ENCODE measurements around the gene ADGB.
A peak's percentile ranks its signal among the peaks of the same experiment; 100 is the strongest.
"Not testable (repeated sequence)": the region's sequence is repeated elsewhere in the genome, so short reads cannot be mapped to it uniquely, and the experiment has no call there.

The ADGB gene

DNA sequence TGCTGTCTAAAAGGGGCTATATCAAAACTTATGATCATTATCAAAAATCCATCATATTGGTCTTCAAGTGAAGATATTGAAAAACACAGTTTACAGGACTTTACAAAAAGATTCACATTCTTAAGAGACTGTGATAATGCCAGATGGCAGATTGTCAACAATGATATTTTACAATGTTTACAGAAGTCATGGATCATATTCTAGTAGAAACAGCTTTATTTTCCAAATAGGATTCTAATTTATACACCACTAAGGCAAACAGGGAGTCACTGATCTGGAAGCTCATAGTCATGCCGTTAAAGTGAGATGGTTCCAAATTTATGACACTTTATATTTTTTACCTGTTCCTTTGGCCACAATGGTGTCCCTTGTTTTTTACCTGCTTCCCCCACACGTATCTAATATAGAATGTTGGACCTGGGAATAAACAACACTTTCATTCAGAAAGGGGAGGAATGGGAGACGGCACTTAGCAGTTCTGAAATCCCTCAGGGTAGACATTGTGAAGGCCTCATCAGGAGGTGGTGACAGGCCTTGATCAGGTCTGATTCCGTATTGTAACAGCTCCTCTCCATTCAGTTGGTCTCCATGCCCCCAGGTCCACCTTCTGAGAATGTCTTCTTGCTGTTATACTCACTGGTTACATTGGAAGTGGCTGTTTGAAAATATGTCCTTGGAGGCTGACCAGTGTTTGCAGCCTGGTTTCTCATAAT is 228.6 kb downstream of the ADGB start:
- no peak for DNase-seq

DNA sequence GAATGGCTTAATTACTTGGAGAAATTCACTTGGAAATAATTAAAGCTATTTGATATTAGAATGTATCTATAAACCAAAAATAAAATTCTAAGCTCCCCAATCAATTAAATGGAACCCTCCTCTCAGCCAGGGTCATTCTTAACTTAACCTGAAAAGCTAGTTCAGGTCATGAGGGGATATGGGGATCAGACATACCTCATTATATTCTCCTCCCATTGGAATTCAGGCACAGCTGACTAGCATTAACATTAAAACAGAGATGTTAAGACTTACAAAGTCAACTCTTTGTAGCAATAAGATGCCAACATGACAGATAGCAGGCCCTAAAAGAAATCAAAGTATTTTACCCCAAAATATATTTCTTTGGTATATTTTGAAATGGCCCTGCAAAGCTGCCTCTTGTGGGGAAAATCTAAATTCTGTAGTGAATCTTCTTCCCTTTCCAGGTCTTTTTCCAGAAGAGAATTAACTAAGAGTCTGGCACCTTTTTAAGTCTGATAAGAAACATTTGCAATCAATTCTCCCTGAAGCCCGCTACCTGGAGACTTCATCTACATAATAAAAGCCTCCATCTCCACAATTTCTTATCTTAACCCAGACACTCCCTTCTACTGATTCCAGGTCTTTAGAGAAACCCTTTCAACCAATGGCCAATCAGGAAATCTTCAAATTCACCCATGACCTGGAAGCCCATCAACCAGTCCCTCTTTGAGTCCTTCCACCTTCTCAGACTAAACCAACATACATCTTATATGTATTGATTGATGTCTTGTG is 231.2 kb downstream of the ADGB start:
- no peak for DNase-seq

DNA sequence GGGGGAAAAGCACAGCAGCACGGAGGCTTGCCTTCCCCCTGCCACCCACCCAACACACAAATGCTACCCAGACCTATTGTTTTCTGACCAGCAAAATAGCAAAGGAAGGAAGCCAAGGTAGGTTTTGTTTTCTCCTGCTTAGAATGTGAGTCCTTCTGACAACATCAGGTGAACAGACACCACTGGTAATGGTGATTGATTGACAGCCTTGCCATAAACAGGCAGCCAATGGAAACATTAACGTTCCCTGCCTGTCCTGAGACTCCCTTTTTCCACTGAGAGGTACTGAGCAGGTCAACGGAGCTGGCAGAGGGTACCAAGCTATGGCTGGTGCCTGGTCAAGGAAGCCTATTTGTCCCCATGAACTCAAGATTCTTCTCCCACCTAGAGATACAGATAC is 234.4 kb downstream of the ADGB start:
- no peak for DNase-seq

DNA sequence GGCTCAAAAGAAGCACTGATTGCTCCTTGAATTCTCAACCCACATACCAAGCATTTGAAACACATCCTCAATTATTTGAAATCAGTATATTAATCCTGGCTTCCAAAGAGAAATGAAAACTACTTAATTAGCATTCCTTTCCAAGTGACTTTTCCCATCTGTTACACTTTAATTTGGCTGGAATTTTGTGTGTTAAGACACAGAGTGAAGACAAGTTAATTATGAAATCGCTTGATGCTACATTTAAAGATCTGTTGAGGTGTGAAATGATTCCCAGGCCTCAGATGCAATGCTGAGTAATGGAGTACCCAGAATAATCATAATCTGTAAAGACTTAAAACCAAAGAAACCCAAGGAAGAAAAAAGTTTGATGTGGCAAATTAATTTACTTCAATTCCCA is 241.4 kb downstream of the ADGB start:
- no peak for DNase-seq

DNA sequence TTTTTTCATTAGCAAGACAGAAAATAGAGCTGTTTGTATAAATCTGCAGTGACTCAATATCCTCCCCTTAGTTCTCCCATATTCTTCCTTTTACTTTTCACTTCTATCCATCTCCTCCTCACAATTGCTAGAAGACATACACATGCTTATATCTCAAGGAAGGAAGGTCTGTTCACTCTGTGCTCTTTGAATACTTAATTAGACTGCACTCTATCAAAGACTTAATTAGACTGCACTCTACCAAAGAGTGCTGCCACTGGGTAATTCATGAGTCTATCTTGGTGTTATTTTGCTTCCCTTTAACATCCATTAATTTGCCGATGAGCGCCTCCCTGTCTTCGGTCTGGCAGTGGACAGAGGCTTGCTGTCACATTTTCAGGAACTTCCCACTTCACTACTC is 241.9 kb downstream of the ADGB start:
- no peak for DNase-seq

DNA sequence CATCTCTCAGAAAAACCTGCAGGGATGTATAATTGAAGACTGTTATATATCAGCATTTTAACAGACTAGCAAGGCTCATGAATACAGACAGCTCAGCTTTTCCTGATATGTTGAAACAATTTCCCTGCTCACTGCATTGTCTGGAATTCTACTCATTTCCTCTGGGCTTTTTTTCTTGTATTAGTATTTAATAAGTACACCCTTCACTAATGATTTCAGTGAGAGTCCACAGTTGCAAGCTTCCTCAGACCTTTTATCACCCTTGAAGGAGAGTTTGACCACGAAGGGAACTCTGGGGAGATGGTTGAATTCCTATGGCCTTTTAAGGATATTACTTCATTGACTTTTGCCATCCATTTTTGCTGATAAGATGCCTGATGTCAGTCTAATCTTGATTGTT is 248.7 kb downstream of the ADGB start:
- DNase-seq, result no peak

DNA sequence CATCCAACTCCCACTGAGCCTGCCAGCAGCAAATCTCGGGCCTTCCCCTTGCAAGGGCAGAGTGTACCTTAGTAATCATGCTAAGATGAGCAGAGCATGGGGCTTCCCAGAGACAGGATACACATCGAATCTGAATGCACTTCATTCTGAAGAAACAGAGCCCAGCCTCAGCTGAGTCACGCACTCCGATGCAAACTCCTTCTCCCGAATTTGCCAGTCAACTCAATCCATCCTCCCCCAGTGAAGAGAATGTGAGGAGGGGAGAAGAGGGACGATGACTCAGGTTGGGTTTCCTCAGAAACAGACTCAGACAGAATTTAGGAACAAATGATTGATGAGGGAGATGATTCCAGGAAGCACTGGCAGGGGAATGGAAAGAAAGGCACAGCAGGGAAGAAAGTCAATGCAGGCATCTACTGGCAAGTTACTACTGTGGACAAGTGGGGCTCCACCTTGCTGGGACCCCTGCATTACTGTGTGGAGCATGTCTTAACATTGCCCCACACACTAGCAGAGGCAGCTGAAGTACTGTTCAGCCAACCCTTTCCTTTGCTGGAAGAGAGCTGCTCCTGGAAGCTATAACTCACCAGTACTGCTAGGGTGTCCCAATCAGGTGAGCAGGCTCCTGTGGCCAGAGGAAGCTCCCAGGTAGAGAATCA is 251.6 kb downstream of the ADGB start:
- peak; percentile 54 for DNase-seq

DNA sequence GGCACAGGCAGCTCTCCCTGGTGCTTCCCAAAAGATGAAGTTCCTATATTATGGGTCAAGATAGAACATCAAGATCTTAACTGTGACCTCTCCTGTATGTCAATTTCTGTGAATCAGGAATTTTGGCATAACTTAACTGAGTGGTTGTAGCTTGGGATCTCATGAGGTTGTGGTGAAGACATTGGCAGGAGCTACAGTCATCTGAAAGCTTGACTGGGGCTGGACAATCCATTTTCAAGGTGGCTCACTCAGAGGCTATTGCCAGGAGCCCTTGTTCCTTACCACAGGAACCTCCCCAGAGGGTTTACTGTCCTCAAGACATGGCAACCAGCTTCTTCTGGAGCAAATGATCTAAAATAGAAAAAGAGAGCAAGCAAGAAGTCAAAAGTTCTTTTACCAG is 252.2 kb downstream of the ADGB start:
- no peak for DNase-seq

DNA sequence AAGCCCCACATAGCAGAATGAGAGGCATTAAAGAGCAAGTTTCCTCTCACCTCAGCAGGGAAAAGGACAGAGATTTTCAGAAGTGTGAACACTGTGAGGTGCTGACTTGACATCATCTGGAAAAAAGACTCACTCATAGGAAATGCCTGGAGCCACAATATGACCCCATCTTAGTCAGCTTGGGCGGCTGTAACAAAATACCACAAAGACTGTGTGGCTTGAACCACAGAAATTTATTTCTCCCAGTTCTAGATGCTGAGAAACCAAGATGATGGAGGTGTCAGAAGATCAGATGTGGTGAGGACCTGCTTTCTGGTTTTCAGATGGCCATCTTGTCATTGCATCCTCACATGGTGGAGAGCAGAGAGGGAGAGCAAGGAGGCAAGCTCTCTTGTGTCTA is 253.1 kb downstream of the ADGB start:
- peak; percentile 36 for DNase-seq

DNA sequence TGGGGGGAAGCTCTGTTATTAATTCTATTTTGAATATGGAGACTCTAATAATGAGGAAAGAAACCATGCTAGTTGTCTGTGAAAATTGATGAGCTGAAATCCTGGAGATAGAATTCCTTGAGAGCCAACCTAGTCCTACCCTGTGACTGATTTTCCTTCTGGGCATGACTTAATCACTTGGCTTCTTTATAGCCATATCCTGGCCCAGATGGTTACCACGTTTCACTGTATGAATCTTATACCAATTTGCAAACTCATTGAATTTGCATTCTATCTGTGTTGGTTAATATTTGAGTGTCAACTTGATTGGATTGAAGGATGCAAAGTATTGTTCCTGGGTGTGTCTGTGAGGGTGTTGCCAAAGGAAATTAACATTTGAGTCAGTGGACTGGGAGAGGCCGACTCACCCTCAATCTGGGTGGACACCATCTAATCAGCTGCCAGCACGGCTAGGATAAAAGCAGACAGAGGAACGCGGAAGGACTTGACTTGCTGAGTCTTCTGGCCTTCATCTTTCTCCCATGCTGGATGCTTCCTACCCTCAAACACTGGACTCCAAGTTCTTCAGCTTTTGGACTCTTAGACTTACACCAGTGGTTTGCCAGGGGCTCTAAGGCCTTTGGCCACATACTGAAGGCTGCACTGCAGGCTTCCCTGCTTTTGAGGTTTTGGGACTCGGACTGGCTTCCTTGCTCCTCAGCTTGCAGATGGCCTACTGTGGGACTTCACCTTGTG is 255.9 kb downstream of the ADGB start:
- DNase-seq, result not testable (repeated sequence)

DNA sequence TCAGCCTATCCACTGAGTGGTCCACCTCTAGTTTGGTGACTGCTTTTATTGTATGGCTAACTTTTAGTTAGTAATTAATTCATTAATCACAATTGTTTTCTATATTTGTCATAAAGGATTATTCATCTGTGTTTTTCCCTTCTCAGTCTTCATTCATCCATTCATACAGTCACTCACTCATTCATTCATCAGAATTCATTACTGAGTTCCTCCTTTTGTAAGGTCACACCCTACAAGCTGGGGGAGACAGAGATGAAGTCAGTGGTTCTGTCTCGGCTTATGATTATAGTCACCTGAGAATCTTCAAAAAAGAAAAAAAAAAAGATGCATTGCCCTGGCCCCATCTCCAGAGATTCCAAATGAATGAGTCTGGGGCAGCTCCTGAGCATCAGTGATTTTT is 257.1 kb downstream of the ADGB start:
- DNase-seq, result no peak

DNA sequence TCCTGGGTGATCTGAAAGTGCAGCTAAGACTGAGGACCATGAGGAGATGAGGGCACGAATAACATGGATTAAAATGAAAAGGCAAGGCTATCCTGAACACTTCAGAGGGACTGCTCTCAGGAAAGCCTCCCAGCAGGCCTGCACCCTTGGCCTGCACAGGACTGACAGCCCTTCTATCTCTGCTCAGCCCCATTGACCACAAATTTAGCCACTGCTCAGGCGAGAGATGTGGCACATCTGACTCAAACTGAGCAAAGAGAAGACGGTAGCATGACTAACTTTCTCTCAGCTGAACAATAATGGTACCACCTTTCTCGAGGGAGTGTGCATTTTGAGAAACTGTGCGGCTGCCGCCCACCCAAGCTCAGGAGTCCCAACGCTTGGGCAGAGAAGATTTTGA is 257.5 kb downstream of the ADGB start:
- peak; percentile 37 for DNase-seq

DNA sequence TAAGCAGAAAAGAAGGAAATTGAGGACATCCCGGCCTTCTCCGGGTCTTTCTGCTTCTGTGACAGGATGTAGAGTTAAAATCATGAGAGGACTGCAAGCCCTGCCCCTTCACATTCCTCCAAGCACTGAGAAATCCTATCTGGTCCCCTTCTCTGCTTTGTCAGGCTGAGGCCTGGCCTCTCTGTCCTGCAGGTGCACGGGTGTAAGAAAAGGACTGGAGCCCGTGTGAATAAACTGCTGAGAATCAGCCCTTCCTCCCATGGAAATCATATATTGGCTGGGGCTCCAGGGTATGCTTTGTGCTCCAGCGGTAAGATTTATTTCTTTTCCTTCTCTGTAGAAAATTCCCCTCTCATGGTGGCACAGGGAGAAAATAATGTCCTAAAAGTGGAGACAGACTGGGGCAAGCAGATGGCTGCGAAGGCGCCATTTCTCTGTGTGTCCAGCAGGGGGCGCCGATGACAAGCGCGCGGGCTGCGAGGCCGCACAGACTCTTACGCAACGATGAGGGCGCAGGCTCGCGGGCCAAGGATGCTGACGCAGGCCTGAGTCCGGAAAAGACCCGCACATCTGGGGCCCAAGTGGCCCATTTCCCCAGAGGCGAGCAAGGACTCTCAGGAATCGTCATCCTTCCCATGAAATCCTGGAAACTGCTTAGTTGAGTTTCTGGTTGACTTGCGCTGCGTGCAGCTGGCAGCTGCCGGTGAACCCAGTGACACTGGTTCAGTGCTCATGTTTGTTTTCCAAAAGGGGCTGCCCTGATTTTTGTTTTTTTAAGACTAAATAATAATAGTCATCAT is 258.6 kb downstream of the ADGB start:
- peak; percentile 82 for DNase-seq

DNA sequence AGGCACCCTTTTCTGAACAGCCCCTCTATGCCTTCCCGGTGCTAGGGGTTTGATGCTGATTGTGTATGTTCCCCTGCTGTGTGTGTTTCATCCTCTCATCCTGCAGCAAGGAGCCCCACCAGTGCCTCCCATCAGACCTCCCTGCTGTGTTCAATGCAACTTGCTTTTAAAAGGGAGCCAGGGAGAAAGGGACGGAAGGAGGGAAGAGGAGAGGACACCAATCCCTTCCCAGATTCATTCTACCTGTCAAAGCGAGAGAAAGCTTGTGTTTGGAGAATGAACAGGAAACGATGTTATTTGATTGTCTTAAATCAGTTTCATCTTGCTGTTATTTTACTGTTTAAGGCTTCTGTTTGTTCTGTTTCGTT is 259.2 kb downstream of the ADGB start:
- DNase-seq, result no peak

DNA sequence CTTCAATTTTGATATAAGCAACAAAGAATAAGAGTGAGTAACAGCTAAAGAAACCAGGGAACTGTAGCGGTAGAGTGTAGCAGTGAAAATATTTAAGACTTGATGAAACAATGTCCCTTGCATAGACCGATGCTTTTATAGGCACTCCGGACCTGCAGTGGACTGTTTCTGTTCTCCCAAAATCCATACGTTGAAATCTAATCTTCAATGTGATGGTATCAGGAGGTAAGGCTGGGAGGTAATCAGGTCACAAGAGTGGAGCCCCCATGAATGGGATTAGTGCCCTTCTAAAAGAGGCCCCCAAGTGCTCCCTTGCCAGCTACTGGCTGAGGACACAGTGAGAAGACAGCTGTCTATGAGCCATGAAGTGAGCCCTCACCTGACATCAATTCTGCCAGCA is 260.4 kb downstream of the ADGB start:
- no peak for DNase-seq

DNA sequence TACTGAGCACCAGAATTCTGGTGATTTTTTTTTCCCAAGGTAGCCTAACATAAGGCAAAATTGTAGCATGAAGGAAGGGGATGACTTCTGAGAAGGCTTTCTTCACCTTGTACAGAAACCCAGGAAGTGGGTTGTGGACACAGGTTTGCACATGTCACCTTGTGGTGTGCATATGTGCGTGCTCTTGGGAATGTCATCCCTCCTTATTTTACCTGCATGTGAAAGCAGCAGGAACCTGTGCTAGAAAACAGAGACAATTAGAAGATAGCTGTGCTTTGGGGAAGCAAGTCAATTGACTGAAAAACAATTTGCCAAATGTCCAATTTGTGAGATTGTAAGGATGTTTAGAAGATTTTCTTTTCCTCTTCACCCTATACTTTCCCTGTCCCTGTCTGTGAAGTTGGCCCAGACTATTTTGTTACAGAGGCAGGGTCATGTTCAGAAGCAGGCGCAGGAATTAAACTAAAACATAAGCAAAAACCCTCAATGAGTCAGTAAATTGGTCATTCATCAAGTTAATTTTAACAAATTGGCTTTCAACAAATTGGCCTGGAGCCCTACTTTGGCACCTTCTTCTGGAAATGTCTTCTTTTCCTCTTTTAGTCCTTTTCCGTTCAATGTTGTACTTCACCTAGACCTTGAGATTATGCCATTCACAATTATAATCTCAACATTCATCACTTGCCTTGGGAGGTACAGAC is 261.2 kb downstream of the ADGB start:
- no peak for DNase-seq

DNA sequence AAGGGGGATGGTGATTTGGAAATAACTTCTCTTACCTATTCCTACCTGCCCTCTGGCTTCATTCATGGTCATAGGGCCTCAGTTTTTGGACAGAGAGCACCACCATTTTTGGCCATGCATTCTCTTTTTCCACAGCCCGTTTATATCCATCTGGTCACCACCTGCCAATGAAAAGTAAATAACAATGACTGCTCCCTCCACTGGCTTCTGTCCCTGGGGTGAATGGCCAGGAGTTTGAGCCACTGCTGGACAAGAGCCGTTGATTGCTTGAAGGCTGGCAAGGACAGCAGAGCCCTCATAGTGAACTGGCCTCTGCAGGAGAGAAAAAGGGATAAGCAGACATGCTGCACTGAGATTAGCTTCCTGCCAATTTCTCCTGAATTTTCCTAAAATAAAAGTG is 261.8 kb downstream of the ADGB start:
- DNase-seq, result no peak

DNA sequence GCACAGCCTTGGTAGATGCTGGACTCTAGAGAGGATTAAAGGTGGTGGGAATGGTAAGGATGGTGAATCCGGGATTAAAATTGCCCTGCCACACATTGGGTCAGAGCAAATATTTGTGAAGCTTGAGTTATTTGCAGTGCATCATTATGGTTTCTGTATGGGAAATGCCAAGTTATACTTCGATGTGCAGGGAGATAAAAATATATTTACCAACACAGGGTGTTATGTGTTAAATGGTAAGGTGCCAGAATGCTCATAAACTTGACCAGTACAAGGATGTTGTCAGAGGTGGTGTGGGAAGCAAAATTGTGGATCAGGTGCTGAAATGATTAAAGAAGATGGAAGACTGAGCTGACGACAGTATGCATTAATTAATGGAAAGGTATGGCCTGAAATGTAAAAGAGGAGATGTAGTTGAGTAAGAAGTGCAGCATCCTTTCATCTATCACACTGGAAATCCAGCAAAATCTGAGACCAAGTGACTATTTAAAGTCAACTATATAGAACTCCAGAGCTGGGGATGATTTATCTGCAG is 262.3 kb downstream of the ADGB start:
- no peak for DNase-seq

DNA sequence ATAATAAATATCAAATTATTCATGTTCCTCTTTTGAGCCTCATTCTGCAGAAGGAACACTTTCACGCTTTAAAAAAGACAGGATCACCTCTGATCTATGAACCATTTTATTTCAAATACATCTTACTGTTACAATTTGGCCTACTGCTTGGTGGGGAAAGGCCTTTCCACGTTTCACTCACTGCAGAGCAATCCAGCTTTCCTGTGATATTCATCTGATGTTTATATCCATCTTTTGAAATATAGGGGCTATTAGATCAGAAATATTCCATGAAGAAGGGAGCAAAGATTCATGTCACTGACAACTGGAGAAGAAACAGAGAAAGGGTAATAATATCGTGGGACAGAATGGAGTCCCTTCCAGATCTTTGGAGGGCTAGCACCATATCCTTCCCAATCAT is 262.9 kb downstream of the ADGB start:
- DNase-seq, result no peak

DNA sequence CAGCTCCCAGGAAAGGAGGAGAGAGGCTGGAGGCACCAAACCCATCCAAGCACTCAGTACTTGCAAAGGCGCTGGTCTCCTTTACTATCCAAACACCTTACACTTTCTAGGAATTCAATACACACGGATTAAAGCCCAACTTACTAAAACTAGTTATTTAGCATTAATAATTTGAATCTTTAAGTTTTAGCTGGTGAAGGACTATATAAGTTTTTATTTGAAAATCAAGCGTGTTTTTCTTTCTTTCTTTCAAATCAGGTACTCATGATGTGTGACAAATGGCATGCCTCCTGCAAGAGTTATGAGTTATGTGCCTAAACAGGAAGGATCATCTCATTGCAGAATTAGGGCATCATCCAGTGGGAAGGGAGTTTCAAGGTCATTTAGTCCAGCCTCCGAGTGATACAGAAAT is 263.7 kb downstream of the ADGB start:
- DNase-seq, result no peak

DNA sequence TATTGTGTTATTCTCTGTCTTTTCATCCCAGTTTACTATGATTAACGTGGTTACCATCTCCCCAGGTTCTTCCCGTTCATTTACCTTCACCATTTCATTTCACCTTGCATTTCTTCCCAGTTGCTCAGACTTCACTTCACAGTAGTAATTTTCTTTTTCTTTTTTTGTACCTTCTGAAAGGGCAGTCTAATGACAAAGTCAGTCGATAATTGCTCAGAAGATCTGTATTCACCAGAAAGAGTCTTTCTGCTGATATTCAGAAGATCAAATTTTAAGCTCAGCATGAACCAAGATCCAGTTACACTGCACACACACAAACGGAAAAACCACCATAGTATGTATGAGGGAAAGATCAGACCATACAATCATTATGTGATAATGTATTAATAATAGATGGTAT is 265.5 kb downstream of the ADGB start:
- DNase-seq, result no peak

DNA sequence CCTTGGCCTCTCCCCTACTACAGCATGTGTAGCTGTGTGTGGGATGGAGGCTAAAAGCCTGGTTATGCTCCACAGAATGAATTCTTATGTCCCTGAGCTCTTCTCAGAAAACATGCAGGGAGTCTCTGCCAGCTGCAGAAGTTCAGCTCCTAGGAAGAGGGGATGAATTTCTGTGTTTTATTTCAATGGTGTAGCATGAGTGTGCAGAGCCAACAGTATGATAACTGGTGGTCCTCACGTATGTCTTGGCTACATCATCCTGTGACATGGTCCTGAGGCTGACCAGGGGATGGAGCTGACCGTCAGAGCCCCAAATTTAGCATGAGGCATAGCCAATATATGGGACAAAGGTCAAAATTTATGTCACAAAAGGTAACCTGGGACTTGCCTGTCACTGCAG is 266.1 kb downstream of the ADGB start:
- no peak for DNase-seq
